ENCODE results near the gene ZNF22.

GRCh38 chr10:44979281-44980191 lies 21.2 kb upstream of the ZNF22 start:
- TF ChIP-seq POLR2AphosphoS5 (IDR thresholded peaks at IDR 0.05; ENCODE audit: low read depth, low read length) (no peak), POLR2A (IDR thresholded peaks at IDR 0.05; ENCODE audit: low read depth, low read length) (no peak), TAF1 (IDR thresholded peaks at IDR 0.05; ENCODE audit: borderline replicate concordance, low read depth, low read length) (no peak)

Data from GM12892 (cell line).